Dendritic cell treated with granulocyte-macrophage colony-stimulating factor and Interleukin-4, amounts not matched to agents 40 ng/mL and 50 ng/mL, for 4 days (primary cell): ENCODE results near the gene SLC25A33.

ENCODE experiments used
- H3K27ac Mint-ChIP-seq: one replicate; pipeline ENCODE4 v1.8.0; 2022; ENCODE audit warnings: mild to moderate bottlenecking, mixed read lengths
- H3K27me3 Mint-ChIP-seq: one replicate; pipeline ENCODE4 v1.8.0; 2022; ENCODE audit warnings: mild to moderate bottlenecking, mixed read lengths
- H3K36me3 Mint-ChIP-seq: one replicate; pipeline ENCODE4 v1.8.0; 2022; ENCODE audit warnings: low read depth, mixed read lengths
- H3K4me1 Mint-ChIP-seq: one replicate; pipeline ENCODE4 v1.8.0; 2022; ENCODE audit warnings: low read depth, mixed read lengths
- H3K4me3 Mint-ChIP-seq: one replicate; pipeline ENCODE4 v1.8.0; 2022; ENCODE audit warnings: mild to moderate bottlenecking, moderate library complexity, mixed read lengths
- H3K9me3 Mint-ChIP-seq: one replicate; pipeline ENCODE4 v1.8.0; 2022; ENCODE audit warnings: mixed read lengths
- intact Hi-C: fragments of 100-400 bp; cut with micrococcal nuclease; formaldehyde crosslinking; loops from one replicate; pipeline ENCODE4 v1.15.0; 2022

SLC25A33 gene

GRCh38 chr1:9595968-9596340 is 56.7 kb downstream of the SLC25A33 start:
- no peaks in the 10 kb centered on the region for H3K27me3 Mint-ChIP-seq
- intact Hi-C loops: no loop called here
- H3K9me3 Mint-ChIP-seq: no peaks in the 10 kb centered on the region
- peaks cover 50% of the 10 kb centered on the region for H3K36me3 Mint-ChIP-seq
- no peak overlapping the region for H3K27ac Mint-ChIP-seq
- peaks cover 35% of the 10 kb centered on the region for H3K4me1 Mint-ChIP-seq
- H3K4me3 Mint-ChIP-seq: no peak overlapping the region

GRCh38 chr1:9596415-9597123 is 57.3 kb downstream of the SLC25A33 start:
- H3K27me3 Mint-ChIP-seq: no peaks in the 10 kb centered on the region
- no peaks in the 10 kb centered on the region for H3K9me3 Mint-ChIP-seq
- no peak overlapping the region for H3K4me3 Mint-ChIP-seq
- intact Hi-C loops: no loop called here
- H3K36me3 Mint-ChIP-seq: peaks cover 56% of the 10 kb centered on the region
- peaks cover 29% of the 10 kb centered on the region for H3K4me1 Mint-ChIP-seq
- no peak overlapping the region for H3K27ac Mint-ChIP-seq

DNA sequence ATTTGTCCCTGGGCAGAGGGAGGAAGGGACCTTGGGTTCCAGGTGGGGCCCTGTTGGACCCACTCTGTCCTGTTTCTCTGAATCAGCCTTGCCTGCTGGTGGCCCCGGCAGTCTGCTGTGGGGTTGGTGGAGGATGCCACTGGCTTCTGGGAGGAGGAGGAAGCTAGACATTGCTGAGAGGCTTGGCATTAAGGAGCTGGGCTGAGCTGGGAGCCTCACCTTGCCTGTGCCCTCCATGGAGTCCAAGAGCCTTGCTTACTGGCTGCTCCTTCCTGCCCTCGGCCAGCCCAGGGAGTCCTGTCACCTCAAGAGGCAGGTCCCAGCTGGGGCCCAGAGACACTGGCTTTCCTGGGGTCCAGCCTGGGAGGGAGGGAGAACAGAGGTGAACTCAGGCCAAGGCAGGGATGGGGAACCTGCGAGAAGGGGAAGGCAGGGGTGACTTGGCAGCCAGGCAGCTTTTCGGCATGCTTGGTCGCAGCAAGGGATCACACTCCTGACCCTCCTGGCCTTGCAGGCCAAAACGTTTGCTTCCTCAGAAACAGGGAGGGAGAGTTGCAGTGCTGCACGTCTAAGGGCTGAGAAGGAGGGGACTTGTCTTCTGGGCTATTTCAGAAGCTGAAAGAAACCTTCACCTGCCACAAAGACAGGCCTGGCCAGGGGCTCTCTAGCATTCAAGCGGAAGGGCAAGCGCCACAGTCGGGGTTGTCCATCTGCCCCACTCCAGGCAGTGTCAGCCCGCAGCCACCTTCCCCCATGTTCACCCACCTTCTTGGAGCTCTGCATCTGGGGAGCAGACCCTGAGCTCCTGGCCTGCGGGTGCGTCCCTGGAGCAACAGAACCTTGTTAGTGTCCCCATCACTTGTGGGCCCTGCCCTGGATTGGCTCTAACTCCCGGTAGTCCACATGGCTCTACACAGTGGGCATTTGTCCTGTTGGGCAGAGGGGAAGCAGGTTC is 58.4 kb downstream of the SLC25A33 start:
- H3K27me3 Mint-ChIP-seq: no peaks in the 10 kb centered on the region
- peaks cover 19% of the 10 kb centered on the region for H3K4me1 Mint-ChIP-seq
- H3K4me3 Mint-ChIP-seq: no peak overlapping the region
- H3K36me3 Mint-ChIP-seq: peaks cover 67% of the 10 kb centered on the region
- no peaks in the 10 kb centered on the region for H3K9me3 Mint-ChIP-seq
- H3K27ac Mint-ChIP-seq: no peak overlapping the region
- intact Hi-C loops: no loop called here

DNA sequence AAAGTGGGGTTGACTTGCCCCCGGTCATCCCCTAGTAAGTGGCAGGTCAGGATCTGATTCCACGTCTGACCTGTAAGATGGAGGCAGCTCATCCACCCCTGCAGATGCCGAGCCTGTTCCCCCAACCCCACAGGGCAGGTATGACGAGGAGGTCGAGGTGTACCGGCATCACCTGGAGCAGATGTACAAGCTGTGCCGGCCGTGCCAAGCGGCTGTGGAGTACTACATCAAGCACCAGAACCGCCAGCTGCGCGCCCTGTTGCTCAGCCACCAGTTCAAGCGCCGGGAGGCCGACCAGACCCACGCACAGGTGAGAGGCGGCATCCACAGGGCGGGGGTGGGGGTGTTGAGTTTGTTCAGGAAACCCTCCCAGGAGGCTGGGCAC is 59.0 kb downstream of the SLC25A33 start:
- Mint-ChIP-seq H3K4me1 (peaks cover 12% of the 10 kb centered on the region), H3K4me3 (no peak overlapping the region), H3K27ac (no peak overlapping the region), H3K36me3 (peaks cover 73% of the 10 kb centered on the region), H3K27me3 (no peaks in the 10 kb centered on the region), H3K9me3 (no peaks in the 10 kb centered on the region)
- intact Hi-C loops: no loop called here

DNA sequence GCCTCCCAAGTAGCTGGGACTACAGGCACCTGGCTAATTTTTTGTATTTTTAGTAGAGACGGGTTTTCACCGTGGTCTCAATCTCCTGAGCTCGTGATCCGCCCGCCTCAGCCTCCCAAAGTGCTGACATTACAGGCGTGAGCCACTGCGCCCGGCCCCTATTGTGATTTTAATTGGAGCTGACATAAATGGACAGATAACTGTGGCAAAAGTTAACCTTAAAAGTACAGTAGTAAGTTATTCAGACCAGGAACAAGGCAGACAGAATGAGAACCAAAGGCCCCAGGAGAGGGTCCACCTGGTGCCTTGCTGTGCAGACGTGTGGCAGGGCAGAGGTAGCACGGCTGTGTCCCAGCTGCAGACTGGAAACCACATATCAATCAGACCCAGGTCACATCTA is 60.5 kb downstream of the SLC25A33 start:
- no peaks in the 10 kb centered on the region for H3K27me3 Mint-ChIP-seq
- H3K4me1 Mint-ChIP-seq: no peaks in the 10 kb centered on the region
- H3K36me3 Mint-ChIP-seq: peaks cover 88% of the 10 kb centered on the region
- intact Hi-C loops: no loop called here
- no peak overlapping the region for H3K27ac Mint-ChIP-seq
- no peak overlapping the region for H3K4me3 Mint-ChIP-seq
- no peaks in the 10 kb centered on the region for H3K9me3 Mint-ChIP-seq

- H3K4me1 Mint-ChIP-seq: no peaks in the 10 kb centered on the region
- H3K9me3 Mint-ChIP-seq: no peaks in the 10 kb centered on the region
- intact Hi-C loops: no loop called here
- H3K4me3 Mint-ChIP-seq: no peak overlapping the region
- no peaks in the 10 kb centered on the region for H3K27me3 Mint-ChIP-seq
- no peak overlapping the region for H3K27ac Mint-ChIP-seq
- H3K36me3 Mint-ChIP-seq: peaks cover 99% of the 10 kb centered on the region
These were observed 61.9 kb downstream of the SLC25A33 start for GRCh38 chr1:9600861-9601834.

- H3K4me1 Mint-ChIP-seq: no peaks in the 10 kb centered on the region
- H3K27ac Mint-ChIP-seq: no peak overlapping the region
- H3K27me3 Mint-ChIP-seq: no peaks in the 10 kb centered on the region
- no peaks in the 10 kb centered on the region for H3K9me3 Mint-ChIP-seq
- intact Hi-C loops: no loop called here
- no peak overlapping the region for H3K4me3 Mint-ChIP-seq
- H3K36me3 Mint-ChIP-seq: peaks cover 98% of the 10 kb centered on the region
These were observed 62.9 kb downstream of the SLC25A33 start for GRCh38 chr1:9601942-9602793.

GRCh38 chr1:9602794-9603167 is 63.5 kb downstream of the SLC25A33 start:
- peaks cover 98% of the 10 kb centered on the region for H3K36me3 Mint-ChIP-seq
- H3K27ac Mint-ChIP-seq: no peak overlapping the region
- intact Hi-C loops: no loop called here
- H3K4me1 Mint-ChIP-seq: no peaks in the 10 kb centered on the region
- H3K9me3 Mint-ChIP-seq: no peaks in the 10 kb centered on the region
- H3K4me3 Mint-ChIP-seq: no peak overlapping the region
- no peaks in the 10 kb centered on the region for H3K27me3 Mint-ChIP-seq

DNA sequence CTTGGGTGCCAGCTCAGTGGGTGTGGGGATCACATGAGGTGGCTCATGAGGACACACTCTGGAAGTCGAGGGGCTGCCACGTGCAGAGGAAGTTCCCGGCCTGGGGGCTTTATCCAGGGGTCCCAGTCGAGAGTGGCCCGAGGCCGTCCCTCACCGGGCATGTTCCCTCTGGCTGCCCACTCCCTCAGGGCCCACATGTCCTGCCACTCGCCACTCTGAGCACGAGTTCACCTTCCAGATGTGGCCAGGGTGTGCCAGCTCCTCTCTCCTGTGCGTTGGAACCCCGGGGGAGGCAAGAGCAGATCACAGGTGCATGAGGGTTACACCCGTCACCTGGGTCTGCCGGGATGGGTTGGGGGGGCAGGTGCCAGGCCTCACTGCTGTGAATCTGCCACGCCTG is 64.0 kb downstream of the SLC25A33 start:
- no peaks in the 10 kb centered on the region for H3K4me1 Mint-ChIP-seq
- no peaks in the 10 kb centered on the region for H3K27me3 Mint-ChIP-seq
- H3K27ac Mint-ChIP-seq: no peak overlapping the region
- H3K4me3 Mint-ChIP-seq: no peak overlapping the region
- H3K9me3 Mint-ChIP-seq: no peaks in the 10 kb centered on the region
- H3K36me3 Mint-ChIP-seq: peaks cover 98% of the 10 kb centered on the region
- intact Hi-C loops: no loop called here

DNA sequence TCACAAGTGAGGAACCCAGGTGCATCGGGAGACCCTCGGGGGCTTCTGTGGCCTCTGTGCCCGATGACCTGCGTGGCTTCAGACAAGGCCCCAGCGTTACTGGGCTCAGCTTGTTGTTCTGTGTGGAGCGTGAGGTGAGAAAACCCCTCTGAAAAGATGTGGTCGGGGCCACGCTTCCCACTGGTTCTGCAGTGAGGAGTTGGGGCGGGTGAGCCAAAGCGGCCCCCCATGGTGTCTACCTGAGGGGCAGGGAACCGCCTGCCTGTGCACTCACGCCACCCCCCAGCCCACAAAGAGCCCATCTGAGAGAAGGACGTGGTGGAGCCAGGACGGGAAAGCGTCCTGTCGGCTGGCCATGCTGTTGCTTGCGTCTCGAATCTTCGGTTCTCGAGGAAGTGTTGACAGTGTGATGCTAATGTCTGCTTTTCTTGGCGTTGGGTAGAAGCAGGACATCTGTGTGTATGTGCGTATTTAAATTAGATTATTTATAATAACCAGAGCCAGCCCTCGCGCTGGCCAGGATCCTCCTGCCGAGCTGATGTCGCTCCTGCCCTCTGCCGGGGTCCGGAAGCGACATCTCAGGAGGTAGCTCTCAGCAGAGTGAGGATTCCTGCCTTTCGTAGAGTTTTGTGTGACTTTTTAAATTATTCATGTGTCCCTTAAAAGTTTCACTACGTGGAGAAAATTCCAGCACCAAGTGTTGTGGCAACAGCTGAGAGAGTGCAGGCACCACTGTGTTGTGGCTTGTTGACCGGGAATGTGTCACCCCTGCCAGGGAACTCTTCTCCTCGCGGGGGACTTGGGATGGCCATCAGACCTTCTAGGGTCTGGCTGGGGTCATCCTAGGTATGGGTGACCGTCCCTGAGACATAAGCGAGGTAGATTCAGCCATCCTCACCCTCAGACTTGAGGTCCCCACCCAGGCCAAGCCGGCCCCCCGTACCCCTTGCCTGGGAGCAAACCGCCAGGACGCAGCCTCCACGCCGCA is 64.8 kb downstream of the SLC25A33 start:
- Mint-ChIP-seq H3K27ac (no peak overlapping the region), H3K4me3 (no peak overlapping the region), H3K9me3 (no peaks in the 10 kb centered on the region), H3K4me1 (no peaks in the 10 kb centered on the region), H3K27me3 (no peaks in the 10 kb centered on the region), H3K36me3 (peaks cover 98% of the 10 kb centered on the region)
- intact Hi-C loops: no loop called here

DNA sequence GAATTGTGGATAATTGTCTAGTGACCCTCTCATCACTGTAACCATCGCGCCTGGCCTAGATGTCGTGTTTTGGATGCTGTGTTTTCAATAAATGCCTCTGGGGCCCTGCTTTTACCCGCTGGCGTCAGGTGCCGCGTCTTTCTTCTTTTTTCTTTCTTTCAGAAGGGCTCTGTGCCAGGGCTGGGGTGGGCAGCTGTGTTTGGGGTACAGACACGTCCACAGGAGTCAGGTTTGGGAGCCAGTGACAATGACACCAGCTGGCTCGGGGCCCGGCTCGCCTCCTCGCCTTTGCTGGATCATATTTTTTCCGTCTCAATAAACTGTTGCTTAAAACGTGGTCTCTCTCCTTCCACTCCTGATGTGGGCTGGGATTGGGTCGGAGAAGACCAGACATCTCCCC is 65.6 kb downstream of the SLC25A33 start:
- no peak overlapping the region for H3K27ac Mint-ChIP-seq
- no peak overlapping the region for H3K4me3 Mint-ChIP-seq
- H3K27me3 Mint-ChIP-seq: no peaks in the 10 kb centered on the region
- peaks cover 98% of the 10 kb centered on the region for H3K36me3 Mint-ChIP-seq
- no peaks in the 10 kb centered on the region for H3K9me3 Mint-ChIP-seq
- no peaks in the 10 kb centered on the region for H3K4me1 Mint-ChIP-seq
- intact Hi-C loops: no loop called here

- Mint-ChIP-seq H3K27ac (no peak overlapping the region), H3K36me3 (peaks cover 98% of the 10 kb centered on the region), H3K4me1 (no peaks in the 10 kb centered on the region), H3K27me3 (no peaks in the 10 kb centered on the region), H3K9me3 (no peaks in the 10 kb centered on the region), H3K4me3 (no peak overlapping the region)
- intact Hi-C loops: no loop called here
These were observed 66.7 kb downstream of the SLC25A33 start for GRCh38 chr1:9605946-9606455.
